Measurements from ENCODE around the gene RPL36A. TPM values are rescaled to one million over a fixed set of nuclear protein-coding genes. Genes with fewer than 3 reads are reported as not detected.

The RPL36A gene
- 278 and 940 TPM in 2 replicates for total RNA-seq

DNA sequence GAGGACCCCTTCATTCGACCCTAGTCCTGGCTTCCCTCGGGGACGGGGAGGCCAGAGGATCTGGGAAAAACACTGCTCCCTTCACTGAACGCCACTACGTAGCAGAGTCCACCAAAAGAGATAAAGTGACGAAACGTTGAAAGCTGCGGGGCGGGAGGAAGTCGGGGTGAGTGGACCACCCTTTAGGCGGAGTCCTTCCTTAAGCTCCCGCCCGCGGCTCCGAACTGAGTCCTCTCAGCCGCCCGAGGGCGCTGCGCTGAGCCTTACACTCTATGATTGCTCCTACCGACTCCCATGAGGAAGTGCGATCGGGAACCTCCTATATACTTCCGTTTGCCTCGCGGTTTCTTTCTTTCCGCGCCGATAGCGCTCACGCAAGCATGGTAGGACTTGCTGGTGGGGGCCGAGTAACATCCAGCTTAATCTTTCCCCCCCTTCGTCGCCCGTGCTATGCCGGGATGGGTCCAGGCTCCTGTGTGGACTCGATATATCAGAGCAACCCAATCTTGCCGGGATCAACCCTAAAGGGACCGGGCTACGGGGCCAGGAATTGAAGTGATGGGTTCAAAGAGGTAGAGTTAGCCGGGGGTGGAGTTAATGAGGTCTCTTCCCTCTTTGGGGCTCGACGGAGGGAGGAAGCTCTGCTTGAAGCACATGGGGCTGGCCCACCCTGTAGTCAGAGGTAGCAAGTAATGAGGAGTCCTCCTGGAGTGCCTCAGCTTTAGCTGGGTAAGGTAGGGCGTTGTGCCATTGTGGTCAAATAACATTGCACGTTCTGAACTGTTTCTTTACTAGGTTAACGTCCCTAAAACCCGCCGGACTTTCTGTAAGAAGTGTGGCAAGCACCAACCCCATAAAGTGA lies at the start of gene RPL36A:
Gene RPL36A, plus strand, starts transcription at position 348 of the 862 bp plus-strand sequence. Its CDS starts 33 bp downstream, at position 381.

DNA sequence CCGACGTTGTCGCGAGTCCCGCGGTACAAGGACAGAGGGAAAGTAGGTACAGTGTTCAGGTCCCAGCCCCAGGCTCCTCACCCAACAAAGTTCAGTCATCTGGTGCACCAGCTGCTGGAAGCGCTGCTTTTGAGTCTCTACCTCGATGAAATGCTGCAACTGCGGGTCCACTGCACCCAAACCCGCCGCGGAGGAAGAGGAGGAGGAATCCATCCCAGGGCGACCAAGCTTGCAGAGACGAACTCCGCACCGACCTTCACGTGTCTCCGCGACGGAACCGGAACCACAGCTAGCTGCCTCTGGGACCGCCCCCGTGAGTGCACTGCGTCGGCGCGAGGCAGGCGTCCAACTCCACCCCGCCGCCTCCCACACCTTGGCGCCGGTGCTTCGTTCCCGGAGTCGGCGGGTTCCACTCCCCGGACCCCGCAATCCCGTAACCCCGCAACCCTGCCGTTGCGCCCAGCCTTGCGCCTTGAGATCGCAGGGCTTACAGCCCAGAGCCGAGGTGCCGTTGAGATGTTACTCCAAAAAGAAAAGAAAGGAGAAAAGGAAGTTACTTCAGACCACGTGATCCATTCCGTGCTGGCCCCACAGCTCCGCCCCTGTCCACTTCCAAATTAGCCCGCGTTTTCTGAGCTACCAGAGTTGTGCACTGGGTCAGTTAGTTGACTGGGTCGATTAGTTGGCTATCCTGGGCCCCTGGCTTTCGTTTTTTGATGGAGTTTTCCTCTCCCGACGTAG lies 42.2 kb upstream of the RPL36A start, which contains the start of gene TIMM8A:
Gene TIMM8A, minus strand, starts transcription at position 291 of the 741 bp plus-strand sequence. Its CDS starts 78 bp downstream, at position 213.

DNA sequence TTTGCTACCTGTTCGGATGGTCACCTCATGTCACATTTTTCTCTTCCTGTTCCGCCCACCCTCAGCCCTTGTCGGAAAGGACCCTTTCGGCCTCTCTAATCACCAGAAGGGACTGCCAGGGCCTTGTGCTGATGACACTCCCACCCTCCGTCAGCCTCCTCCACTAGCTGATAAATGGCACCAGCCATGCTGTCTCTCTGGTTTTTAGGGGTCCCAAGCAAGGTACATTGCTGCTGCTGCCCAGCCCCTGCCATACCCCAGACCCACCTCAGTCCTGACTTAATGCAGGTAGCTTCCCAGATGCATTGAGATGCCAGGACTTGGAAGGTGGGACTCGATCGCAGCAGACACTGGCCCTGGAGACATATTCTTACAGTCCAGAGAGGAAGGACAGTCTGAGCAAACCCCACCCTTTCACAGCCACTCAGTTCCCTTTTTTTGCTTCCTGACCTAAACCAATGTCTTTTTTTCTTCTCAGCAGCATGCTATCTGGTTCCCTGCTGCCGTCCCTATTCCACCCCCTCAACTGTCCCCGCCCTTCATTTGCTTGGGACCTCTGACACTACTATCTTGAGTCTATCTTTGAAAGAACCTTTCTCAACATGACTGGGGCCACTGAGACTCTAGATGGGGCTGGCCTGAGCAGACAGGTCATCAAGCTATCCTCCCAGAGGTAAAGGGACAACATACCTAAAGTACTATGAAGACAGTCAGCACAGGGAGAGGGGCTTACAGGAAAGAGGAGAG lies 4.8 kb upstream of the RPL36A start, which contains the start of gene BTK:
Gene BTK, minus strand, starts transcription at position 397 of the 747 bp plus-strand sequence. CDS start 10,907 bp downstream, outside the sequence.

DNA sequence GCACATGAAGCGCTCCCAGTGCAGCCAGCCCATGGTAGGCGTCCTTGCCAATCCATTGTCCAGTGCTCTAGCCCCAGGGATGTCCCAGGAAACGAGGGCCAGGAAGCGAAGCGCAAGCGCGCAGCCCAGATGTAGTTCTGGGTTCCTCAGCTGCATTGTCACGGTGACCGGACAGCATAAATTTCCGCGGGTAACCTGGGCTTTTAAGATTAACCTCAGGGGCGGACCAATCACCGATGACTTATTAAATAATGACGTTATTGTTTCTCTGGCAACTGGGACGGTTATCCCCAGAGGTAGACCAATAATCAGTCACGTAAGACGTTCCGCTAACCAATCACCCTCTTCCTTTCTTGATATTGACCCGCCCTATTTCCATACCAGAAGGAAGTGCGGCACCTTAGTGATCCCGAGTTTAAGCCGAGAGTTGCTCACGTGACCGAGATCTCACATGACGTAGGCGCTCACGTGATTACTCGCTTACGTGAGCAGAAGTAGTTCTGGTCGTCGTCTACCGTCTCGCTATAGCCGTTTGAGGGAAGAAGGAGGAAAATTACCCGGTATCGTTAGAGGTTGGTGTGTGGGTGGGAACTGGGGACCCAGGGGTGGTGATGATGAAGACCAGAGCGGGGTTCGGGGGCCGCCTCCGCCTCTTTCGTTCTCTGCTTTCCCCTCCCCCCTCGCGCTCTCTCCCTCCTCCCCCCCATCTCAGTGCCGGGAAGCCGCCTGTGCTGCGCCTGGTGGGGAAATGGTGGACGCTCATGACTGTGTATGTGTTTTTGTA lies 17.1 kb downstream of the RPL36A start, which contains the start of the genes GLA and HNRNPH2:
Gene GLA, minus strand, starts transcription at position 178 of the 784 bp plus-strand sequence. Its CDS starts 22 bp downstream, at position 156.
Gene HNRNPH2, plus strand, starts transcription at position 475 of the 784 bp plus-strand sequence. CDS start 3,767 bp downstream, outside the sequence.

Other genes starting within 250 kb of the RPL36A start
- gene DRP2, start 171.2 kb upstream of the RPL36A start, total RNA-seq: 0.15 and 0.32 TPM in 2 replicates
- gene TAF7L, start 99.7 kb upstream of the RPL36A start, total RNA-seq: 0.30 and 1.6 TPM in 2 replicates
- 3.3 and 5.2 TPM in 2 replicates for gene TIMM8A, start 42.3 kb upstream of the RPL36A start, total RNA-seq
- 0.15 TPM in 1 of 2 replicates, not detected in the other for gene BTK, start 4.8 kb upstream of the RPL36A start, total RNA-seq
- 31.8 and 41.0 TPM in 2 replicates for gene GLA, start 16.9 kb downstream of the RPL36A start, total RNA-seq
- 89.6 and 106 TPM in 2 replicates for gene HNRNPH2, start 17.2 kb downstream of the RPL36A start, total RNA-seq
- gene ARMCX4, start 94.4 kb downstream of the RPL36A start, total RNA-seq: 2.9 and 5.8 TPM in 2 replicates
- gene ARMCX1, start 159.5 kb downstream of the RPL36A start, total RNA-seq: 26.6 and 42.2 TPM in 2 replicates
- gene ARMCX6, start 227.0 kb downstream of the RPL36A start, total RNA-seq: 33.4 and 35.1 TPM in 2 replicates
- 56.8 and 74.9 TPM in 2 replicates for gene ARMCX3, start 232.1 kb downstream of the RPL36A start, total RNA-seq